K562 (cell line): ENCODE data around the gene CEP78. TPM values are rescaled to one million over a fixed set of nuclear protein-coding genes. Genes with fewer than 3 reads are reported as not detected.

ENCODE experiments used
- ATAC-seq: fragments of 200-7000 bp; cut with Tn5 transposase; 3 replicates; pipeline ENCODE4 v1.9.1; 2020; ENCODE audit warnings: moderate library complexity
- BruUV-seq: library from RNA; stranded (reverse); fragments of 400-500 nt; replicated peaks from 2 replicates; lab custom pipeline; 2021; lab: Mats Ljungman, UMichigan
- CTCF ChIA-PET: fragments of 300-600 bp; formaldehyde crosslinking; extraction: SDS; loops from one replicate; lab custom pipeline; 2021; ENCODE audit warnings: low intra/inter-chr PET ratio; lab: Yijun Ruan, JAX
- POLR2A ChIA-PET: fragments of 300-600, 350-650 bp; sonication (Branson Sonifier 250); formaldehyde crosslinking; extraction: SDS; loops from one replicate; lab custom pipeline; 2021; ENCODE audit warnings: antibody characterized with exemption, inconsistent platforms; lab: Yijun Ruan, JAX
- DNase-seq, 4 experiments: peaks; one replicate each; pipeline versions ENCODE4 v3.0.0 to v3.0.0-alpha.2; 2011 to 2018; ENCODE audit warnings: low spot score in 3 of 4, mixed read lengths in 3 of 4; ENCODE audit errors: extremely low read depth in 1 of 4
- FAIRE-seq: peaks from 2 replicates; lab custom pipeline; 2011; peaks lifted over from hg19 to GRCh38; lab: Jason Lieb, UNC
- H2AFZ ChIP-seq: 2 replicates; pipeline ENCODE4 v1.6.0; 2011; ENCODE audit warnings: low read depth, low read length, control low read depth, inconsistent platforms
- H3K27ac ChIP-seq: fragments of 200-600 bp; 3 replicates; pipeline ENCODE4 v1.8.0; 2011; ENCODE audit warnings: low read depth, mild to moderate bottlenecking, control low read depth, inconsistent platforms, low read length, moderate library complexity, mixed read lengths; ENCODE audit errors: extremely low read depth
- H3K27me3 ChIP-seq, 2 experiments: fragments of 300-600 bp in 1 of 2; 2 replicates in 1 of 2; 3 replicates in 1 of 2; pipeline versions ENCODE4 v1.6.0 to v1.8.0; 2011; ENCODE audit warnings: inconsistent platforms in 2 of 2, low read length in 2 of 2, mild to moderate bottlenecking in 1 of 2, mixed read lengths in 1 of 2, moderate library complexity in 1 of 2; ENCODE audit not compliant: control insufficient read depth in 2 of 2, insufficient read depth in 2 of 2
- H3K36me3 ChIP-seq: fragments of 300-600 bp; 3 replicates; pipeline ENCODE4 v1.8.0; 2011; ENCODE audit warnings: mild to moderate bottlenecking, low read length, inconsistent platforms; ENCODE audit not compliant: control insufficient read depth, insufficient read depth
- H3K4me1 ChIP-seq, 2 experiments: fragments of 200-600 bp in 1 of 2; replicated peaks in 1 of 2; 2 replicates in 1 of 2; 3 replicates in 1 of 2; pipeline versions ENCODE4 v1.5.1 to v1.8.0; 2011; ENCODE audit warnings: inconsistent platforms in 2 of 2, low read length in 2 of 2, mild to moderate bottlenecking in 1 of 2, mixed read lengths in 1 of 2, moderate library complexity in 1 of 2; ENCODE audit not compliant: control insufficient read depth in 2 of 2, insufficient read depth in 2 of 2
- H3K4me2 ChIP-seq: 2 replicates; pipeline ENCODE4 v1.6.1; 2011; ENCODE audit warnings: low read length, control low read depth, inconsistent platforms, mixed read lengths; ENCODE audit not compliant: insufficient read depth
- H3K4me3 ChIP-seq: fragments of 200-600 bp; sonication (generic), shearing (Covaris generic); 2 replicates; pipeline ENCODE4 v1.5.1; 2016; ENCODE audit warnings: control low read depth, inconsistent platforms
- H3K79me2 ChIP-seq: fragments of 200-600 bp; 3 replicates; pipeline ENCODE4 v1.8.0; 2011; ENCODE audit warnings: low read length, inconsistent platforms; ENCODE audit not compliant: control insufficient read depth, insufficient read depth
- H3K9ac ChIP-seq, 2 experiments: 2 replicates each; pipeline versions ENCODE4 v1.6.0 to v1.6.1; 2011; ENCODE audit warnings: low read depth in 2 of 2, low read length in 2 of 2, control low read depth in 1 of 2, inconsistent platforms in 1 of 2, mild to moderate bottlenecking in 1 of 2, mixed read lengths in 1 of 2; ENCODE audit not compliant: insufficient read depth in 1 of 2
- H3K9me1 ChIP-seq: one replicate; pipeline ENCODE4 v1.6.0; 2011; ENCODE audit warnings: inconsistent platforms, mild to moderate bottlenecking, low read length, moderate library complexity; ENCODE audit not compliant: control insufficient read depth, insufficient read depth
- H3K9me3 ChIP-seq: replicated peaks from 2 replicates; pipeline ENCODE4 v1.5.1; 2011; ENCODE audit warnings: low read depth, low read length, inconsistent platforms; ENCODE audit not compliant: control insufficient read depth, insufficient read depth
- H4K20me1 ChIP-seq: replicated peaks from 2 replicates; pipeline ENCODE4 v1.6.1; 2011; ENCODE audit warnings: low read length, inconsistent platforms, mixed read lengths; ENCODE audit not compliant: control insufficient read depth, insufficient read depth
- ARID3A ChIP-seq: IDR thresholded peaks from 2 replicates; pipeline ENCODE4 v1.6.1; 2012; ENCODE audit warnings: low read depth, low read length, improper control_type of control experiment, borderline replicate concordance
- ARNT ChIP-seq, 2 experiments: fragments of 450-650 bp; IDR thresholded peaks; 2 replicates each; pipeline ENCODE4 v1.6.1; 2016; ENCODE audit warnings: mild to moderate bottlenecking in 1 of 2
- FOXK1 ChIP-seq: sonication (generic); formaldehyde crosslinking; IDR thresholded peaks from 2 replicates; pipeline ENCODE4 v1.8.0; 2022; ENCODE audit warnings: missing genetic modification reagents, mild to moderate bottlenecking, borderline replicate concordance
- HDAC6 ChIP-seq: IDR thresholded peaks from 2 replicates; pipeline ENCODE4 v1.6.1; 2012; ENCODE audit warnings: low read depth, mild to moderate bottlenecking, control low read depth, inconsistent platforms, low read length, moderate library complexity
- KAT7 ChIP-seq: sonication (generic); formaldehyde crosslinking; IDR thresholded peaks from 2 replicates; pipeline ENCODE4 v1.8.0; 2022; ENCODE audit warnings: missing genetic modification reagents, mild to moderate bottlenecking, borderline replicate concordance
- NCOA6 ChIP-seq: fragments of 450-650 bp; IDR thresholded peaks from 2 replicates; pipeline ENCODE4 v1.6.1; 2017; ENCODE audit warnings: mild to moderate bottlenecking
- PHTF2 ChIP-seq: fragments of 250-450 bp; sonication (Bioruptor Pico); IDR thresholded peaks from 2 replicates; pipeline ENCODE4 v1.5.0; 2021; ENCODE audit warnings: mild to moderate bottlenecking
- POLR2B ChIP-seq: fragments of 450-650 bp; IDR thresholded peaks from 2 replicates; pipeline ENCODE4 v1.6.1; 2018; ENCODE audit warnings: low read depth; ENCODE audit not compliant: partially characterized antibody
- SRSF3 ChIP-seq: fragments of 200-400 bp; formaldehyde crosslinking; IDR thresholded peaks from 2 replicates; pipeline ENCODE4 v1.6.1; 2016; ENCODE audit warnings: mild to moderate bottlenecking, low read length, moderate library complexity; ENCODE audit not compliant: insufficient read depth
- YY1 ChIP-seq, 3 experiments: IDR thresholded peaks; 2 replicates each; pipeline ENCODE4 v1.6.1; 2011; ENCODE audit warnings: low read length in 2 of 3, mild to moderate bottlenecking in 2 of 3, moderate library complexity in 2 of 3, borderline replicate concordance in 1 of 3, control low read depth in 1 of 3, low read depth in 1 of 3; ENCODE audit not compliant: insufficient read depth in 3 of 3, insufficient replicate concordance in 2 of 3, control insufficient read depth in 1 of 3, insufficient read length in 1 of 3; ENCODE audit errors: extremely low read depth in 1 of 3
- ZC3H11A ChIP-seq: IDR thresholded peaks from 2 replicates; pipeline ENCODE4 v1.6.1; 2012; ENCODE audit warnings: low read depth, low read length, improper control_type of control experiment
- WGBS: fragments of 100-300 bp; shearing (Covaris generic); methylation state at CpG from one replicate; pipeline ENCODE4 v1.1.6; 2016; ENCODE audit warnings: low coverage, mixed read lengths; ENCODE audit not compliant: insufficient coverage; ENCODE audit errors: missing lambda C conversion rate; 5-methylcytosine and 5-hydroxymethylcytosine counted together
- in situ Hi-C: fragments of 300-500 bp; cut with MboI; formaldehyde crosslinking; loops from 4 replicates; pipeline ENCODE4 v1.15.0; 2018; ENCODE audit warnings: inconsistent platforms, mixed read lengths
- intact Hi-C: fragments of 100-400 bp; cut with micrococcal nuclease; formaldehyde crosslinking; loops from 2 replicates; pipeline ENCODE4 v1.14.2; 2022
- polyA plus RNA-seq, 8 experiments: library from polyadenylated mRNA; depleted of rRNA in 4 of 8; stranded (reverse) in 5 of 8; unstranded in 3 of 8; fragments of >200 nt; fragmentation: Nextera tagmentation in 2 of 8; fragmentation: Illumina TruSeq in 1 of 8; extraction: Ambion mirVana in 2 of 8; extraction: Trizol in 1 of 8; gene quantifications; 2 replicates each; pipeline versions ENCODE4 v1.2.1 to v1.2.3, GENCODE V29; 2011 to 2014; ENCODE audit warnings: inconsistent platforms in 1 of 8, missing spikeins in 1 of 8
- total RNA-seq, 7 experiments: library from RNA; depleted of rRNA in 6 of 7; stranded (reverse); fragments of >200 nt in 6 of 7; fragmentation: Illumina TruSeq in 2 of 7; extraction: Trizol in 2 of 7; gene quantifications; 2 replicates each; pipeline versions ENCODE4 v1.2.1 to v1.2.3, GENCODE V29; 2011 to 2021; ENCODE audit warnings: low replicate concordance in 1 of 7
- TF ChIP-seq, protein P1 (sequence below), 2 experiments: fragments of 250-450 bp in 1 of 2; fragments of 450-650 bp in 1 of 2; sonication (Bioruptor Pico) in 1 of 2; IDR thresholded peaks; 2 replicates each; pipeline versions ENCODE4 v1.6.1 to v1.8.0; 2016 to 2021; ENCODE audit warnings: mild to moderate bottlenecking in 2 of 2, moderate library complexity in 2 of 2, missing compliant biosample characterization in 1 of 2, missing genetic modification characterization in 1 of 2
- TF ChIP-seq, protein P2 (sequence below): fragments of 150-350 bp; conservative IDR thresholded peaks from 2 replicates; pipeline ENCODE4 v1.6.1; 2014; ENCODE audit warnings: low read length
- TF ChIP-seq, protein P3 (sequence below): fragments of 450-650 bp; IDR thresholded peaks from 2 replicates; pipeline ENCODE4 v1.6.1; 2016; ENCODE audit warnings: antibody characterized with exemption

CEP78 gene
- total and polyA plus RNA-seq, 9 of the 15 experiments (the other 6 are each of a cell fraction or from before 2014, with no cell fraction given), result 3.5 to 26.0 (median 21.5) TPM

GRCh38 chr9:78209127-78209526, 26.7 kb upstream of the CEP78 start:
- ATAC-seq, result no peak
- H3K9me3 ChIP-seq, result no peaks in the 10 kb centered on the region
- H4K20me1 ChIP-seq, result no peaks in the 10 kb centered on the region
- no peaks in the 10 kb centered on the region for H3K36me3 ChIP-seq
- H3K27ac ChIP-seq, result no peak overlapping the region
- no peak overlapping the region for H3K4me2 ChIP-seq
- ChIA-PET POLR2A (no interaction called here), CTCF (no interaction called here)
- no peak overlapping the region for H2AFZ ChIP-seq
- no peaks in the 10 kb centered on the region for H3K79me2 ChIP-seq
- peaks cover 0 to 8% of the 10 kb centered on the region in 2 experiments; a peak in 1 of 5 replicates for H3K27me3 ChIP-seq
- no peak overlapping the region for H3K9ac ChIP-seq
- BruUV-seq, result no TSS peak
- H3K4me3 ChIP-seq, result no peak overlapping the region
- FAIRE-seq, result no peak
- TF ChIP-seq, protein P1, sequence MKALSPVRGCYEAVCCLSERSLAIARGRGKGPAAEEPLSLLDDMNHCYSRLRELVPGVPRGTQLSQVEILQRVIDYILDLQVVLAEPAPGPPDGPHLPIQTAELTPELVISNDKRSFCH (CRISPR knock-in tag; IDR thresholded peaks at IDR 0.05), result no peak
- TF ChIP-seq, protein P1 (tag; IDR thresholded peaks at IDR 0.05), result no peak
- TF ChIP-seq, protein P2, sequence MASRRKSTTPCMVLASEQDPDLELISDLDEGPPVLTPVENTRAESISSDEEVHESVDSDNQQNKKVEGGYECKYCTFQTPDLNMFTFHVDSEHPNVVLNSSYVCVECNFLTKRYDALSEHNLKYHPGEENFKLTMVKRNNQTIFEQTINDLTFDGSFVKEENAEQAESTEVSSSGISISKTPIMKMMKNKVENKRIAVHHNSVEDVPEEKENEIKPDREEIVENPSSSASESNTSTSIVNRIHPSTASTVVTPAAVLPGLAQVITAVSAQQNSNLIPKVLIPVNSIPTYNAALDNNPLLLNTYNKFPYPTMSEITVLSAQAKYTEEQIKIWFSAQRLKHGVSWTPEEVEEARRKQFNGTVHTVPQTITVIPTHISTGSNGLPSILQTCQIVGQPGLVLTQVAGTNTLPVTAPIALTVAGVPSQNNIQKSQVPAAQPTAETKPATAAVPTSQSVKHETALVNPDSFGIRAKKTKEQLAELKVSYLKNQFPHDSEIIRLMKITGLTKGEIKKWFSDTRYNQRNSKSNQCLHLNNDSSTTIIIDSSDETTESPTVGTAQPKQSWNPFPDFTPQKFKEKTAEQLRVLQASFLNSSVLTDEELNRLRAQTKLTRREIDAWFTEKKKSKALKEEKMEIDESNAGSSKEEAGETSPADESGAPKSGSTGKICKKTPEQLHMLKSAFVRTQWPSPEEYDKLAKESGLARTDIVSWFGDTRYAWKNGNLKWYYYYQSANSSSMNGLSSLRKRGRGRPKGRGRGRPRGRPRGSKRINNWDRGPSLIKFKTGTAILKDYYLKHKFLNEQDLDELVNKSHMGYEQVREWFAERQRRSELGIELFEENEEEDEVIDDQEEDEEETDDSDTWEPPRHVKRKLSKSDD, result no peak
- TF ChIP-seq KAT7, result no peak
- TF ChIP-seq ARNT (IDR thresholded peaks at IDR 0.05), result no peak
- no peak for TF ChIP-seq ZC3H11A
- TF ChIP-seq YY1 (IDR thresholded peaks at IDR 0.05; ENCODE audit: borderline replicate concordance in 1 of 3, control insufficient read depth in 1 of 3, extremely low read depth in 1 of 3, insufficient read depth in 3 of 3, insufficient read length in 1 of 3, insufficient replicate concordance in 2 of 3, low read depth in 1 of 3, low read length in 2 of 3), result no peak
- no peak for TF ChIP-seq FOXK1 (CRISPR knock-in tag)
- no peak for TF ChIP-seq PHTF2
- TF ChIP-seq SRSF3, result no peak
- no peak for TF ChIP-seq NCOA6
- no peak for TF ChIP-seq POLR2B
- no peak for TF ChIP-seq HDAC6
- TF ChIP-seq, protein P3, sequence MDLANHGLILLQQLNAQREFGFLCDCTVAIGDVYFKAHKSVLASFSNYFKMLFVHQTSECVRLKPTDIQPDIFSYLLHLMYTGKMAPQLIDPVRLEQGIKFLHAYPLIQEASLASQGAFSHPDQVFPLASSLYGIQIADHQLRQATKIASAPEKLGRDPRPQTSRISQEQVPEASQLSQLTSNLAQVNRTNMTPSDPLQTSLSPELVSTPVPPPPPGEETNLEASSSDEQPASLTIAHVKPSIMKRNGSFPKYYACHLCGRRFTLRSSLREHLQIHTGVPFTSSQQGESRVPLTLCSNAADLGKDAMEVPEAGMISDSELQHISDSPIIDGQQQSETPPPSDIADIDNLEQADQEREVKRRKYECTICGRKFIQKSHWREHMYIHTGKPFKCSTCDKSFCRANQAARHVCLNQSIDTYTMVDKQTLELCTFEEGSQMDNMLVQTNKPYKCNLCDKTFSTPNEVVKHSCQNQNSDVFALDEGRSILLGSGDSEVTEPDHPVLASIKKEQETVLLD, result no peak
- TF ChIP-seq ARID3A, result no peak
- no peak for DNase-seq
- intact Hi-C loops, result no loop called here
- H3K9me1 ChIP-seq, result no peaks in the 10 kb centered on the region
- 1% methylated on average over 7 of the region's 7 CpGs for WGBS
- no peaks in the 10 kb centered on the region for H3K4me1 ChIP-seq
- in situ Hi-C loops, result no loop called here
